HG02973 (cell line): ENCODE results near the gene PCP4L1.
"Not testable (repeated sequence)": the region's sequence is repeated elsewhere in the genome, so short reads cannot be mapped to it uniquely, and the experiment has no call there.

Experiments used
- ATAC-seq: cut with Tn5 transposase; IDR thresholded peaks from one replicate; pipeline ENCODE4 v1.9.1; 2021; ENCODE audit warnings: moderate library complexity; ENCODE audit not compliant: unreplicated experiment

PCP4L1 gene

GRCh38 chr1:161228032-161228431, 30.5 kb upstream of the PCP4L1 start:
- ATAC-seq: no peak

GRCh38 chr1:161229896-161230295, 28.6 kb upstream of the PCP4L1 start:
- ATAC-seq: no peak

- no peak for ATAC-seq
Measured at GRCh38 chr1:161230762-161231161, 27.8 kb upstream of the PCP4L1 start.

GRCh38 chr1:161233102-161233501, 25.4 kb upstream of the PCP4L1 start:
- no peak for ATAC-seq

GRCh38 chr1:161235957-161236775, 22.4 kb upstream of the PCP4L1 start:
- no peak for ATAC-seq

GRCh38 chr1:161238039-161238473, 20.5 kb upstream of the PCP4L1 start, which contains the start of gene NR1I3:
Gene NR1I3 (minus strand): TSS chr1:161238203. CDS start chr1:161236565, 1,638 bp downstream.
- no peak for ATAC-seq

GRCh38 chr1:161241682-161242081, 16.9 kb upstream of the PCP4L1 start:
- no peak for ATAC-seq

GRCh38 chr1:161242313-161242712, 16.2 kb upstream of the PCP4L1 start:
- no peak for ATAC-seq

- no peak for ATAC-seq
Measured at GRCh38 chr1:161244888-161245287, 13.7 kb upstream of the PCP4L1 start.

- not testable (repeated sequence) for ATAC-seq
Measured at GRCh38 chr1:161250100-161250499, 8.4 kb upstream of the PCP4L1 start.

- ATAC-seq: no peak
Measured at GRCh38 chr1:161250829-161251228, 7.7 kb upstream of the PCP4L1 start.

GRCh38 chr1:161251579-161251978, 7.0 kb upstream of the PCP4L1 start:
- ATAC-seq: no peak

- ATAC-seq: not testable (repeated sequence)
Measured at GRCh38 chr1:161255302-161255701, 3.2 kb upstream of the PCP4L1 start.

- not testable (repeated sequence) for ATAC-seq
Measured at GRCh38 chr1:161255955-161256520, 2.5 kb upstream of the PCP4L1 start.

GRCh38 chr1:161257109-161257508, 1.4 kb upstream of the PCP4L1 start:
- ATAC-seq: not testable (repeated sequence)

GRCh38 chr1:161259345-161259702, 779 bp downstream of the PCP4L1 start:
- ATAC-seq: no peak

- ATAC-seq: no peak
Measured at GRCh38 chr1:161259765-161260164, 1.2 kb downstream of the PCP4L1 start.

GRCh38 chr1:161260376-161261260, 2.1 kb downstream of the PCP4L1 start:
- ATAC-seq: no peak

- no peak for ATAC-seq
Measured at GRCh38 chr1:161261261-161262235, 3.0 kb downstream of the PCP4L1 start.

- ATAC-seq: no peak
Measured at GRCh38 chr1:161265305-161265704, 6.8 kb downstream of the PCP4L1 start.
